Measurements from ENCODE around the gene HMGN3.

Gene HMGN3

DNA sequence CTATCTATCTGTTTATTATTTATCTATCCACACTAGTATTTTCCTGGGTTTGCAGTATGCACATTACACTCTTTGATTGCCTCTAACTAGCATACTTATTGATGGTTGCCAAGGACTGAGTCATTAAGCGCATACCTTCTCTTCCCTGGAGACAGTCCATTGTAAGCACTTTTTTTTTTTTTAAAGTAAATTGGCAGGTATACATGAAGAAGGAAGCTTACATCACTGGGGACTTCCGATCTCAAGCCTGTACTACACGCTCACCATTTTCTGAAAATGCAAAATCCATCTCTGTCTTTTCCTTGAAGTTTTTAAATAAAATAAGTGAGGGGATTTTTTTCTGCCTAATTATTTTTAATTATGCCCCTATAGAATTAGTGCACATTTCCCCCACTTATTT is 63.5 kb downstream of the HMGN3 start:
- Histone ChIP-seq H3K4me2 (no peak overlapping the region), H3K4me1 (no peaks in the 10 kb centered on the region), H3K9ac (no peak overlapping the region), H4K20me1 (no peaks in the 10 kb centered on the region), H3K4me3 (no peak overlapping the region), H3K27me3 (no peaks in the 10 kb centered on the region), H3K9me3 (replicated peaks in 1 of 11) (no peaks in the 10 kb centered on the region), H3K36me3 (no peaks in the 10 kb centered on the region), H3K27ac (no peak overlapping the region)
- TF ChIP-seq Cebpa-rat (IDR thresholded peaks at IDR 0.05): no peak

DNA sequence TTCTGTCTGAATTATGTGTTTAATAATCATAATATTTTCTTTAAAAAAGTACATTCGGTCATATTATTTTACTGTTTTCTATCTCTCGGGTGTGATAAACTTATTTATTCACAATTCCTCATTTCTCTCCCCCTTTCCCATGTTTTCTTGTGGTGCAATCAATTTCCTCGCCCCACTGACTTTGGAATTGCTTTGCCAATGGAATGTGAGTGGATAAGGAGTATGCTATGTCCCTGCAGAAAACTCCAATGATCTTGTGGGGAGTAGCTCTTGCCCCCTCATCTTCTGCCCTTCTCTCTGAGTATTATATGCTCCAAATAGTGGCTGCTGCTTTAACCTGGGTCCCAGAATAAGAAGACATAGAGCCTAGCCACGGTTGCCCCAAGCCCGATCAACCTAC is 64.1 kb downstream of the HMGN3 start:
- Histone ChIP-seq H3K27me3 (no peaks in the 10 kb centered on the region), H3K36me3 (no peaks in the 10 kb centered on the region), H3K4me1 (no peaks in the 10 kb centered on the region), H3K4me3 (no peak overlapping the region), H3K9ac (no peak overlapping the region), H3K4me2 (no peak overlapping the region), H3K27ac (no peak overlapping the region), H3K9me3 (replicated peaks in 1 of 11) (no peaks in the 10 kb centered on the region), H4K20me1 (no peaks in the 10 kb centered on the region)
- TF ChIP-seq Cebpa-rat (IDR thresholded peaks at IDR 0.05): no peak

DNA sequence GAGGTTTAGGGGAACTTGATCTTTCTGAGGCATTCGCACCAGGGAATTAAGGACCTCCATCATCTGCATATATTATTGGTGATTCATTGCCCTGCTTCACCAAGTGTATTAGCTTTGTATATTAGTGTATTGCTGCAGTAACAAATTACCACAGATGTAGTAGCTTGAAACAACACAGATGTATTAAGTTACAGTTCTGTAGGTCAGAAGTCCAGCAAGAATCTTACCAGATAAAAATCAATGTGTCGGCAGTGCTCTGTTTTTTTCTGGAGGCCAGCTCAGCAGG is 65.8 kb downstream of the HMGN3 start:
- H3K36me3 ChIP-seq: no peaks in the 10 kb centered on the region
- TF ChIP-seq Cebpa-rat (IDR thresholded peaks at IDR 0.05): no peak
- no peak overlapping the region for H3K4me3 ChIP-seq
- no peaks in the 10 kb centered on the region for H4K20me1 ChIP-seq
- no peaks in the 10 kb centered on the region for H3K27me3 ChIP-seq
- no peaks in the 10 kb centered on the region for H3K9me3 ChIP-seq (replicated peaks in 1 of 11)
- no peak overlapping the region for H3K27ac ChIP-seq
- no peaks in the 10 kb centered on the region for H3K4me1 ChIP-seq
- no peak overlapping the region for H3K4me2 ChIP-seq
- H3K9ac ChIP-seq: no peak overlapping the region

DNA sequence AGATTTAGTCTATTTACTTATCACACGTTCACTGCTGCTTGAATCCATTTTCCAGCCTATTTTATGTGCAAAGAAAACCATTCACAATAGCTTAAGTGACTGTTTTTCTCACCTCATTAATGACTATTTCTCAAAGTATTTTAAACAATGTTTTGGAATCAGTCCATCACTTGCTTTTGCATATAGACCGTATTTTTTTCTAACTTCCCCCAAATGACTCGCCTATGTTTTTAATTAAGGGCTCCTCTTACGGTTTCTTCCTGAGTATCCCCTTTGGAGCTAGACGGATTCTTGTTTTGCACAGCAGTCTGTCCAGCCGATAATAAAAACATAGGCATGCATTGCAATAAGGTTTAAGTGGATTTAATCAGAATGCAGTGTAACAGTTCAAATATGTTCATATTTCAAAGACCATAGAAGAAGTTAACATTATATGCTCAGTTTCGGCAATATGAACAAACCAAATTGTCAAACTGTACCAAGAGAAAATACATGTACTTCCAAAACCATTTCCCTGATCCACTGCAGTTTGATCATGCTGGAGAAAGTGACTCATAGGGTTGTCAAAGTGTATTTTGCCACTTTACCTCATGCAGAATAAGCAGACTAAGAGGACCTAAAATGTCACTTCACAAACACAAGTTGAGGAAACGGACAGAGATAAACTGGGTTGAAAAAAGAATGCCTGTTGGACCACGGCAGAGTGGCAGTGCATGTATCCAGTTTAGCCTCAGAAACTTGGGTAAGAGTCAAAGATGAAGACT is 66.4 kb downstream of the HMGN3 start:
- no peak overlapping the region for H3K4me3 ChIP-seq
- H3K4me2 ChIP-seq: no peak overlapping the region
- no peaks in the 10 kb centered on the region for H3K36me3 ChIP-seq
- no peaks in the 10 kb centered on the region for H4K20me1 ChIP-seq
- no peak overlapping the region for H3K9ac ChIP-seq
- H3K4me1 ChIP-seq: no peaks in the 10 kb centered on the region
- H3K9me3 ChIP-seq (replicated peaks in 1 of 11): no peaks in the 10 kb centered on the region
- no peaks in the 10 kb centered on the region for H3K27me3 ChIP-seq
- no peak overlapping the region for H3K27ac ChIP-seq
- TF ChIP-seq Cebpa-rat (IDR thresholded peaks at IDR 0.05): no peak

DNA sequence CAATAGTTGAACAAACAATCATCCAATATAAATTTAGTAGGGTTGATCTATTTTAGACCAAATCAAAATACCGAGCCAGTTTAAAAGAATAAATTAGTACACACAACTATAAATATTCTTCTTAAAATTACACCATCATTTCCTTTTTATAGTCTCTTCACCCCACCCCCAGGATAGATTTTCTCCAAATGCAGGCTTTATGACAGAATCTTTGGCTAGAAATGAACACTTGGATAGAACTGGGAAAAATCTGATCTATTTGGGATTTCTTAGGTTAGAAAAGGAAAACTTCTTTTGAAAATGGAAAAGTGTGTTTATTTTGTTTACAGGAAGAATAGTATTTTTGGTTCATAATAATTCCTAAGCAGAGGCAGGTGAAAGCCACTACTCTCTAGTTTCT is 74.6 kb downstream of the HMGN3 start:
- no peaks in the 10 kb centered on the region for H4K20me1 ChIP-seq
- H3K4me2 ChIP-seq: no peak overlapping the region
- no peak overlapping the region for H3K9ac ChIP-seq
- no peak overlapping the region for H3K4me3 ChIP-seq
- no peak overlapping the region for H3K27ac ChIP-seq
- no peak for TF ChIP-seq Cebpa-rat (IDR thresholded peaks at IDR 0.05)
- H3K9me3 ChIP-seq (replicated peaks in 1 of 11): no peaks in the 10 kb centered on the region
- no peaks in the 10 kb centered on the region for H3K4me1 ChIP-seq
- H3K36me3 ChIP-seq: no peaks in the 10 kb centered on the region
- H3K27me3 ChIP-seq: no peaks in the 10 kb centered on the region

DNA sequence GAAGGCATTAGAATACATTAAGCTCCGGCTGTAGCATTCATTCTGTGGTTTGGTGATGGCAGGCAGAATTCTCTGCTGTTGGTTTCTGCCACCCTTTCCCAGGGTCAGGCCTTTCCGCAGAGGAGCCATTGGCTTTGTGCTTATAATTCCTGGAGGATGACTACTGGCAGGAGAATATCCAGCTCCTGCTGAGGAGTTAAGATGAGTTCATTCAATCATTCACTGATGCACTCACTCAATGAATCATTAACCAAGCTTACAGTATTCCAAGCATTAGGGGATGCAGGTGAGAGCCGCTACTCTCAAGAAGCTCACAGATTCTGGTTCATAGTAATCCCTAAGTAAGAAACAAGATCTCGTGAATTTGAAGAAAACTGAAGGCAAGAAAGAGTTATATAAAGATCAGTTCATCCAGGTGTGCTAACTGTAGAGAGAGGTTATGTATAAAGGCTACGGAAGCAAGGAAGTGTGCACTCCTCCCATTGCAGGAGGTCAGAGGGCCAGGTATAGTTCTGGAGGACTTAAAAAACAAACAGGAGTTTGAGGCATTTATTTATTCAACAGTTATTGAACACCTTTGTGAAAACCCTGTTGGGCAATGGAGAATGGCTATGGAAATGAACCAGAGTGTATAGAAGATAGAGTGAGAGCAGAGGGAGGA is 75.5 kb downstream of the HMGN3 start:
- Histone ChIP-seq H3K27me3 (no peaks in the 10 kb centered on the region), H3K36me3 (no peaks in the 10 kb centered on the region), H3K27ac (no peak overlapping the region), H3K9me3 (replicated peaks in 1 of 11) (no peaks in the 10 kb centered on the region), H4K20me1 (no peaks in the 10 kb centered on the region), H3K4me1 (no peaks in the 10 kb centered on the region), H3K4me3 (no peak overlapping the region), H3K4me2 (no peak overlapping the region), H3K9ac (no peak overlapping the region)
- TF ChIP-seq Cebpa-rat (IDR thresholded peaks at IDR 0.05): no peak

DNA sequence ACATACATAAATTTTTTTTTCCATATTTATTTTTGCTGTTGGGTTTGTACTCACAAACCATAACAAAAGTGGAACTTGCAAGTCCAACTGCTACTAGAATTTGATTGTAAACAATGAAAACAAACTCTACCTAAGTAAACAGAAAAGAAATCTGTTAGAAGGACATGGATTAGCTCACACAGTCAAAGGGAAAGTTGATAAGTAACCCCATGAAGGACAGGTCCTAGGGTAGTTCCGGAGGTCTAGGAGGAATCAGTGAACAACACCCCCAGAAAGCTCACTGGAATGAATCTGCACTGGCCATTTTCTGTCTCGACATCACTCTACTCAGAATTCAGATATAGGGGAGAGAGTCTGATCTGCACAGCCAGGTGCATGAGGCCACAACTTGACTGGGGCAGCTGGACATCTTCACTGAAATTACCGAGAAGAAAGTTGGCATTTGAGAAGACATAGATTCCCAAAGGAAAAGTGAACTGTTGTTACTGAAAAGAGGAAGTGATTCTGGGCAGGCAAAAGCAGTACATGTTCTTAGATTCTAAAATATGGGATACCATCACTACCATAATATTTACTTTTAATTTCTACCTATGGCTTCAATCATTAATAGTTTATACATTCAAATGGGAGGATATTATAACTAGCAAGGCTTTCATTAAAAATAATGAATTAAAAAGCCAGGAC is 76.4 kb downstream of the HMGN3 start:
- TF ChIP-seq Cebpa-rat (IDR thresholded peaks at IDR 0.05): no peak
- Histone ChIP-seq H3K4me3 (no peak overlapping the region), H3K9me3 (replicated peaks in 1 of 11) (no peaks in the 10 kb centered on the region), H3K36me3 (no peaks in the 10 kb centered on the region), H4K20me1 (no peaks in the 10 kb centered on the region), H3K27me3 (no peaks in the 10 kb centered on the region), H3K4me1 (no peaks in the 10 kb centered on the region), H3K9ac (no peak overlapping the region), H3K4me2 (no peak overlapping the region), H3K27ac (no peak overlapping the region)

DNA sequence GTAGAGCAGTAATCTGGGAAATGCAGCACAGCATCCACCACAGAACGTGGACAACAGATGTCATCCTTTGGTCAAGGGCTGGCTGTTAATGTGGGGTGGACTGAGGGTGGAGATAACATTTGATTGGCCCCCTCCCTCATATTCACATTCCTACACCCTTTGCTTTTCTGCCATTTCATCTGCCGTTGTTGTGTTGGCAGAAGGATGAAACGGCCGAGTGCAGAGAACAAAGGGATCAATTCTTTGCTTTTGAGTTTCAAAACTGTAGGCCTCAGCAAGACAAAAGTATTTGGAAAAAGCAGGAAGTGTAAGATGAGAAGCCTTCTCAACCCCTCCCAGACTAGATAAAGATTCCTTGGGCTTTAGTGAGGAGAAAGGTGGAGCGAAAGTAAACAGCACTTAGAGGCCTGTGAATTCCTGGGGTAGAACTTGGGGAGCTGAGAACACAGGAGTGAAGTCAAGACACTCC is 82.2 kb downstream of the HMGN3 start:
- H3K4me2 ChIP-seq: no peak overlapping the region
- H3K27ac ChIP-seq: no peak overlapping the region
- no peaks in the 10 kb centered on the region for H3K4me1 ChIP-seq

More for the DNA sequence above, 82.2 kb downstream of the HMGN3 start:
- Histone ChIP-seq H3K9ac (no peak overlapping the region), H4K20me1 (no peaks in the 10 kb centered on the region), H3K36me3 (no peaks in the 10 kb centered on the region), H3K9me3 (replicated peaks in 1 of 11) (no peaks in the 10 kb centered on the region), H3K4me3 (no peak overlapping the region), H3K27me3 (no peaks in the 10 kb centered on the region)
- TF ChIP-seq Cebpa-rat (IDR thresholded peaks at IDR 0.05): no peak

Data from BLaER1 treated with 17β-estradiol and CSF1 and Interleukin-3, amounts not matched to agents 10 nM and 100 nM (cell line).